Psoas muscle (tissue), 8 donors: ENCODE data around the gene OLFML2B. TPM values are rescaled to one million over a fixed set of nuclear protein-coding genes. Genes with fewer than 3 reads are reported as not detected.

Source experiments
- ATAC-seq, 4 donors: fragments of 200-7000 bp; cut with Tn5 transposase; one replicate each; pipeline ENCODE4 v1.9.1; 2020; ENCODE audit warnings: moderate library complexity in 3 of 4, mild to moderate bottlenecking in 2 of 4
- DNase-seq, 2 donors: peaks; one replicate each; pipeline ENCODE4 v3.0.0-alpha.2; 2020
- H3K27ac ChIP-seq: fragments of 200-600 bp; one replicate; pipeline ENCODE4 v1.8.0; 2022
- H3K27me3 ChIP-seq, 3 donors: fragments of 200-600 bp in 1 of 3; one replicate each; pipeline versions ENCODE4 v1.6.1 to v1.8.0; 2013 to 2022; ENCODE audit warnings: low read length in 2 of 3, mild to moderate bottlenecking in 2 of 3, moderate library complexity in 1 of 3; ENCODE audit not compliant: insufficient read depth in 3 of 3
- H3K36me3 ChIP-seq, 2 donors: fragments of 200-600 bp in 1 of 2; one replicate each; pipeline versions ENCODE4 v1.6.1 to v1.8.0; 2013 to 2022; ENCODE audit warnings: low read depth in 1 of 2, mild to moderate bottlenecking in 1 of 2, moderate library complexity in 1 of 2; ENCODE audit not compliant: insufficient read depth in 1 of 2
- H3K4me1 ChIP-seq: fragments of 200-600 bp; one replicate; pipeline ENCODE4 v1.8.0; 2022
- H3K4me3 ChIP-seq: fragments of 200-600 bp; one replicate; pipeline ENCODE4 v1.8.0; 2022; ENCODE audit warnings: mild to moderate bottlenecking
- H3K9me3 ChIP-seq: fragments of 200-600 bp; one replicate; pipeline ENCODE4 v1.8.0; 2022
- WGBS, 3 donors: extraction: QIAGEN DNeasy Blood & Tissue Kit; methylation state at CpG; one replicate each; pipeline versions ENCODE4 v1.1.6 to v1.1.7; 2013; 5-methylcytosine and 5-hydroxymethylcytosine counted together
- intact Hi-C, 2 donors: fragments of 100-400 bp; cut with DNase I; formaldehyde crosslinking; loops; one replicate each; pipeline versions ENCODE4 v1.11.0 to v1.14.2; 2022
- polyA plus RNA-seq, 3 donors: library from polyadenylated mRNA; stranded (reverse); fragments of 200-250 nt; gene quantifications; one replicate each; pipeline ENCODE4 v1.2.3, GENCODE V29; 2013
- total RNA-seq, 4 donors: library from RNA; stranded (reverse); fragmentation: NEBNext Ultra II Directional in 2 of 4; extraction: Animal tissue kit (Norgen Biotek cat#: 25700) in 2 of 4; gene quantifications; one replicate each; pipeline versions ENCODE4 v1.2.1 to v1.2.4, GENCODE V29; 2021 to 2023
- TF ChIP-seq, protein P1 (sequence below): fragments of 200-600 bp; IDR thresholded peaks from one replicate; pipeline ENCODE4 v1.8.0; 2022; ENCODE audit warnings: antibody characterized with exemption
- donor health status: healthy with polysubstance abuse.
- donor health status: DM: no; HTN: no; CAD: no; lungs with moderate emphysema.
- donor health status: Bipolar disorder and iron deficiency.
- donor health status: healthy.
- donor health status: DM: yes; HTN: yes; CAD: no.
- donor health status: DM: no; HTN: no; CAD: no.
- donor health status: DM: no; HTN: no; CAD: no.
- donor health status: DM: yes; HTN: yes; CAD: no.

OLFML2B gene
- total and polyA plus RNA-seq, 7 donors: 1.4 to 9.5 (median 3.8) TPM

DNA sequence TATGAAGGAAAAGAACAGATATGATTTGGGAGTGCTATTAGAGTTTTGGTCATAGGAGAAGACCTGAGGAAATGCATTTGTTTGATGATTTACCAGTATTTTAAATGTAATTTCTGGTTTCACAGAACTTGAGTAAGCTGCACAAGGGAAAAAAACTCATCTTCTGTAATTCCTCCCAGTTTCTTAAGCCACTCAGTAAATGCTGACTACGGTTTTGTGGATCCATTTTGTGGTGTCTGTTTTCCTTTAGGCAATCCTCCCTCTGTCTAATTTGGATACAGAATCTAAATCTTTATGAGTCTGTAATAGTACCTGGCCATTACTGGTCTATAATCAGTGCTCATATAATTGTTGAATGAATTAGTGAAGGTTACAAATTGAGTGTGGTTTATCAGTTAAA is 72.0 kb downstream of the OLFML2B start:
- Histone ChIP-seq H3K27ac (no peak overlapping the region), H3K4me1 (peaks cover 47% of the 10 kb centered on the region), H3K27me3 (no peaks in the 10 kb centered on the region), H3K4me3 (no peak overlapping the region), H3K36me3 (no peaks in the 10 kb centered on the region), H3K9me3 (no peaks in the 10 kb centered on the region)
- TF ChIP-seq, protein P1, sequence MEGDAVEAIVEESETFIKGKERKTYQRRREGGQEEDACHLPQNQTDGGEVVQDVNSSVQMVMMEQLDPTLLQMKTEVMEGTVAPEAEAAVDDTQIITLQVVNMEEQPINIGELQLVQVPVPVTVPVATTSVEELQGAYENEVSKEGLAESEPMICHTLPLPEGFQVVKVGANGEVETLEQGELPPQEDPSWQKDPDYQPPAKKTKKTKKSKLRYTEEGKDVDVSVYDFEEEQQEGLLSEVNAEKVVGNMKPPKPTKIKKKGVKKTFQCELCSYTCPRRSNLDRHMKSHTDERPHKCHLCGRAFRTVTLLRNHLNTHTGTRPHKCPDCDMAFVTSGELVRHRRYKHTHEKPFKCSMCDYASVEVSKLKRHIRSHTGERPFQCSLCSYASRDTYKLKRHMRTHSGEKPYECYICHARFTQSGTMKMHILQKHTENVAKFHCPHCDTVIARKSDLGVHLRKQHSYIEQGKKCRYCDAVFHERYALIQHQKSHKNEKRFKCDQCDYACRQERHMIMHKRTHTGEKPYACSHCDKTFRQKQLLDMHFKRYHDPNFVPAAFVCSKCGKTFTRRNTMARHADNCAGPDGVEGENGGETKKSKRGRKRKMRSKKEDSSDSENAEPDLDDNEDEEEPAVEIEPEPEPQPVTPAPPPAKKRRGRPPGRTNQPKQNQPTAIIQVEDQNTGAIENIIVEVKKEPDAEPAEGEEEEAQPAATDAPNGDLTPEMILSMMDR: no peak
- intact Hi-C loops: no loop called here
- no peak for ATAC-seq
- DNase-seq: no peak
- 33 to 89% (median 55%) methylated on average over 1 of the region's 1 CpG for WGBS, 3 donors

DNA sequence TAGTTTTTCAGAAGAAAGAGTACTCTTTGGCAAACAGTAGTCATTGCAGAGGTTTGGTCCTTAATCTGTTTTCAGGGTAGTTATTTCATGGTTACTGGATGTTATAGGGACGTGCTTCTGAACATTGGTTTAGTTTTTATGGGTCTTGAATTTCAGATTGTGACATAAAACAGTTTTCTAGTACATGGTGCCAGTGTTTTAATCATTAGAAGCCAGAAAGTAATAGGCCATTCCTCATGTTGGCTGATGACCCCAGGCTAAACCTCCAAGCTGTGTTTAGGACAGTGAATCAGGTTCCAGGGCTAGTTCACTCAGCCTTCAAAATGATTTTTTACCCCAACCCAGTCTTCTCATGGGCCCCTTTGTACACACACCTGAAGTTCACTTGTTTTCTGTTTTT is 73.3 kb downstream of the OLFML2B start:
- Histone ChIP-seq H3K4me1 (peaks cover 49% of the 10 kb centered on the region), H3K27ac (peak overlapping the region; percentile 47), H3K9me3 (no peaks in the 10 kb centered on the region), H3K4me3 (no peak overlapping the region), H3K36me3 (no peaks in the 10 kb centered on the region), H3K27me3 (no peaks in the 10 kb centered on the region)
- intact Hi-C loops: no loop called here
- ATAC-seq (peak; percentile 34 to 86 (median 54)), DNase-seq (no peak)
- WGBS, 3 donors: 26 to 40% (median 35%) methylated on average over 1 of the region's 1 CpG
- TF ChIP-seq, protein P1: no peak

DNA sequence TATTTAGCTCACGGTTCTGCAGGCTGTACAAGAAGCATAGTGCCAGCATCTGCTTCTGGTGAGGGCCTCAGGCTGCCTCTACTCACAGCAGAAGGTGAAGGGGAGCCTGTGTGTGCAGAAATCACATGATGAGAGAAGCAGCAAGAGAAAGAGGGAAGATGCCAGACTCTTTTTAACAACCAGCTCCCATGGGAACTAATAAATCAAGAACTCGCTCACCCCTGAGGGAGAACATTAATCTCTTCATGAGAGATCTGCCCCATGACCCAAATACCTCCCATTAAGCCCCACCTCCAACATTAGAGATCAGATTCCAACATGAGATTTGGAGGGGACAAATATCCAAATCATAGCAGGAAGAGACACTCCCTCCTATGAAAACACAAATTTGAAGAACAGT is 74.1 kb downstream of the OLFML2B start:
- ATAC-seq: peak; percentile 81 to 84 (median 84)
- DNase-seq: no peak
- peaks cover 0 to 2% of the 10 kb centered on the region in 2 donors for H3K36me3 ChIP-seq
- no peaks in the 10 kb centered on the region for H3K27me3 ChIP-seq
- 20 to 49% (median 33%) methylated on average over 2 of the region's 2 CpGs for WGBS, 3 donors
- H3K4me3 ChIP-seq: no peak overlapping the region
- TF ChIP-seq, protein P1: no peak
- no peaks in the 10 kb centered on the region for H3K9me3 ChIP-seq
- peak overlapping the region; percentile 47 for H3K27ac ChIP-seq
- H3K4me1 ChIP-seq: peaks cover 47% of the 10 kb centered on the region
- intact Hi-C loops: no loop called here

DNA sequence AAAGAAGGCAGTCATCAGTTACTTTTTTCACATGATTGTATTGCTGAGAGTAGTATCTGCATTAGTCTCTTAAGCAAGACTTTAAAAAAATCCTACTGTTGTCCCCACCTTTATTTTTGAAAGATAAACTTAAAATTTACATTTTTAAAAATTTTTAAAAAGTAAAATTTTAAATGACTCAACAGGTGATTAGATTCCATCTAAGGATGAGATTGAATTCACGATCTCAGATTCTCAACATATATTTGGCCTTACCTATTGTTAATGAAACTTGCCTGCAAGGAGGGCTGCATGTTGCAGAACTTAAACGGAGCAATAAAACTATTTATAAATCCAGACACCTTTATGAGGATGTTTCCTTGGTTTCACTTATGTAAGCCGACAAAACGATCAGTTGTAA is 75.2 kb downstream of the OLFML2B start:
- peak overlapping the region; percentile 47 for H3K27ac ChIP-seq

More for the DNA sequence above, 75.2 kb downstream of the OLFML2B start:
- no peak for DNase-seq
- Histone ChIP-seq H3K4me3 (no peak overlapping the region), H3K27me3 (no peaks in the 10 kb centered on the region), H3K36me3 (peaks cover 0 to 6% of the 10 kb centered on the region in 2 donors), H3K9me3 (no peaks in the 10 kb centered on the region), H3K4me1 (peaks cover 38% of the 10 kb centered on the region)
- intact Hi-C loops: no loop called here
- no peak for ATAC-seq
- TF ChIP-seq, protein P1: no peak
- WGBS, 3 donors: 38 to 66% (median 42%) methylated on average over 4 of the region's 4 CpGs
